K562 (cell line): ENCODE results near the gene CD244. TPM values are rescaled to one million over a fixed set of nuclear protein-coding genes. Genes with fewer than 3 reads are reported as not detected.
A peak's percentile ranks its signal among the peaks of the same experiment; 100 is the strongest.

Experiments used
- ATAC-seq: fragments of 200-7000 bp; cut with Tn5 transposase; 3 replicates; pipeline ENCODE4 v1.9.1; 2020; ENCODE audit warnings: moderate library complexity
- BruUV-seq: library from RNA; stranded (reverse); fragments of 400-500 nt; replicated peaks from 2 replicates; lab custom pipeline; 2021; lab: Mats Ljungman, UMichigan
- CTCF ChIA-PET: fragments of 300-600 bp; formaldehyde crosslinking; extraction: SDS; loops from one replicate; lab custom pipeline; 2021; ENCODE audit warnings: low intra/inter-chr PET ratio; lab: Yijun Ruan, JAX
- POLR2A ChIA-PET: fragments of 300-600, 350-650 bp; sonication (Branson Sonifier 250); formaldehyde crosslinking; extraction: SDS; loops from one replicate; lab custom pipeline; 2021; ENCODE audit warnings: antibody characterized with exemption, inconsistent platforms; lab: Yijun Ruan, JAX
- DNase-seq, 4 experiments: peaks; one replicate each; pipeline versions ENCODE4 v3.0.0 to v3.0.0-alpha.2; 2011 to 2018; ENCODE audit warnings: low spot score in 3 of 4, mixed read lengths in 3 of 4; ENCODE audit errors: extremely low read depth in 1 of 4
- FAIRE-seq: peaks from 2 replicates; lab custom pipeline; 2011; peaks lifted over from hg19 to GRCh38; lab: Jason Lieb, UNC
- H2AFZ ChIP-seq: 2 replicates; pipeline ENCODE4 v1.6.0; 2011; ENCODE audit warnings: low read depth, low read length, control low read depth, inconsistent platforms
- H3K27ac ChIP-seq: fragments of 200-600 bp; 3 replicates; pipeline ENCODE4 v1.8.0; 2011; ENCODE audit warnings: low read depth, mild to moderate bottlenecking, control low read depth, inconsistent platforms, low read length, moderate library complexity, mixed read lengths; ENCODE audit errors: extremely low read depth
- H3K27me3 ChIP-seq, 2 experiments: fragments of 300-600 bp in 1 of 2; 2 replicates in 1 of 2; 3 replicates in 1 of 2; pipeline versions ENCODE4 v1.6.0 to v1.8.0; 2011; ENCODE audit warnings: inconsistent platforms in 2 of 2, low read length in 2 of 2, mild to moderate bottlenecking in 1 of 2, mixed read lengths in 1 of 2, moderate library complexity in 1 of 2; ENCODE audit not compliant: control insufficient read depth in 2 of 2, insufficient read depth in 2 of 2
- H3K36me3 ChIP-seq: fragments of 300-600 bp; 3 replicates; pipeline ENCODE4 v1.8.0; 2011; ENCODE audit warnings: mild to moderate bottlenecking, low read length, inconsistent platforms; ENCODE audit not compliant: control insufficient read depth, insufficient read depth
- H3K4me1 ChIP-seq, 2 experiments: fragments of 200-600 bp in 1 of 2; replicated peaks in 1 of 2; 2 replicates in 1 of 2; 3 replicates in 1 of 2; pipeline versions ENCODE4 v1.5.1 to v1.8.0; 2011; ENCODE audit warnings: inconsistent platforms in 2 of 2, low read length in 2 of 2, mild to moderate bottlenecking in 1 of 2, mixed read lengths in 1 of 2, moderate library complexity in 1 of 2; ENCODE audit not compliant: control insufficient read depth in 2 of 2, insufficient read depth in 2 of 2
- H3K4me2 ChIP-seq: 2 replicates; pipeline ENCODE4 v1.6.1; 2011; ENCODE audit warnings: low read length, control low read depth, inconsistent platforms, mixed read lengths; ENCODE audit not compliant: insufficient read depth
- H3K4me3 ChIP-seq: fragments of 200-600 bp; sonication (generic), shearing (Covaris generic); 2 replicates; pipeline ENCODE4 v1.5.1; 2016; ENCODE audit warnings: control low read depth, inconsistent platforms
- H3K79me2 ChIP-seq: fragments of 200-600 bp; 3 replicates; pipeline ENCODE4 v1.8.0; 2011; ENCODE audit warnings: low read length, inconsistent platforms; ENCODE audit not compliant: control insufficient read depth, insufficient read depth
- H3K9ac ChIP-seq, 2 experiments: 2 replicates each; pipeline versions ENCODE4 v1.6.0 to v1.6.1; 2011; ENCODE audit warnings: low read depth in 2 of 2, low read length in 2 of 2, control low read depth in 1 of 2, inconsistent platforms in 1 of 2, mild to moderate bottlenecking in 1 of 2, mixed read lengths in 1 of 2; ENCODE audit not compliant: insufficient read depth in 1 of 2
- H3K9me1 ChIP-seq: one replicate; pipeline ENCODE4 v1.6.0; 2011; ENCODE audit warnings: inconsistent platforms, mild to moderate bottlenecking, low read length, moderate library complexity; ENCODE audit not compliant: control insufficient read depth, insufficient read depth
- H3K9me3 ChIP-seq: replicated peaks from 2 replicates; pipeline ENCODE4 v1.5.1; 2011; ENCODE audit warnings: low read depth, low read length, inconsistent platforms; ENCODE audit not compliant: control insufficient read depth, insufficient read depth
- H4K20me1 ChIP-seq: replicated peaks from 2 replicates; pipeline ENCODE4 v1.6.1; 2011; ENCODE audit warnings: low read length, inconsistent platforms, mixed read lengths; ENCODE audit not compliant: control insufficient read depth, insufficient read depth
- ARID3B ChIP-seq: fragments of 250-450 bp; sonication (Bioruptor Pico); IDR thresholded peaks from 2 replicates; pipeline ENCODE4 v1.4.0; 2020; ENCODE audit warnings: borderline replicate concordance
- ARNT ChIP-seq, 2 experiments: fragments of 450-650 bp; IDR thresholded peaks; 2 replicates each; pipeline ENCODE4 v1.6.1; 2016; ENCODE audit warnings: mild to moderate bottlenecking in 1 of 2
- CBX3 ChIP-seq, 2 experiments: IDR thresholded peaks; 1 replicate in 1 of 2; 2 replicates in 1 of 2; pipeline ENCODE4 v1.6.1; 2012; ENCODE audit warnings: inconsistent platforms in 2 of 2, low read length in 2 of 2, borderline replicate concordance in 1 of 2, control low read depth in 1 of 2
- DPF2 ChIP-seq: fragments of 450-650 bp; IDR thresholded peaks from 2 replicates; pipeline ENCODE4 v1.6.1; 2016
- HDAC6 ChIP-seq: IDR thresholded peaks from 2 replicates; pipeline ENCODE4 v1.6.1; 2012; ENCODE audit warnings: low read depth, mild to moderate bottlenecking, control low read depth, inconsistent platforms, low read length, moderate library complexity
- HLTF ChIP-seq: fragments of 450-650 bp; IDR thresholded peaks from 2 replicates; pipeline ENCODE4 v1.6.1; 2016
- RBM25 ChIP-seq: fragments of 200-400 bp; formaldehyde crosslinking; IDR thresholded peaks from 2 replicates; pipeline ENCODE4 v1.6.1; 2018; ENCODE audit warnings: low read length, low read depth, moderate library complexity; ENCODE audit not compliant: severe bottlenecking
- SMARCA5 ChIP-seq: fragments of 450-650 bp; IDR thresholded peaks from 2 replicates; pipeline ENCODE4 v1.6.1; 2016
- TRIM24 ChIP-seq, 2 experiments: fragments of 450-650 bp; IDR thresholded peaks; 2 replicates each; pipeline ENCODE4 v1.6.1; 2016
- TRIM28 ChIP-seq: fragments of 450-650 bp; IDR thresholded peaks from 2 replicates; pipeline ENCODE4 v1.6.1; 2017
- ZBTB9 ChIP-seq: fragments of 450-650 bp; formaldehyde crosslinking; IDR thresholded peaks from 2 replicates; pipeline ENCODE4 v1.4.0; 2020; ENCODE audit warnings: mild to moderate bottlenecking, moderate library complexity
- ZNF280A ChIP-seq: fragments of 450-650 bp; IDR thresholded peaks from 2 replicates; pipeline ENCODE4 v1.6.1; 2018; ENCODE audit warnings: mild to moderate bottlenecking, low read depth; ENCODE audit not compliant: partially characterized antibody
- ZNF280B ChIP-seq: fragments of 250-450 bp; sonication (Bioruptor Pico); IDR thresholded peaks from 2 replicates; pipeline ENCODE4 v1.5.1; 2021; ENCODE audit warnings: mild to moderate bottlenecking
- ZNF324 ChIP-seq: fragments of 250-450 bp; sonication (Bioruptor Pico); IDR thresholded peaks from 2 replicates; pipeline ENCODE4 v1.4.0; 2020; ENCODE audit warnings: mild to moderate bottlenecking
- ZNF512 ChIP-seq: IDR thresholded peaks from 2 replicates; pipeline ENCODE4 v1.6.1; 2016; ENCODE audit warnings: missing genetic modification characterization, missing compliant biosample characterization
- ZNF764 ChIP-seq: fragments of 250-450 bp; sonication (Bioruptor Pico); IDR thresholded peaks from 2 replicates; pipeline ENCODE4 v1.4.0; 2020; ENCODE audit warnings: low read depth, mild to moderate bottlenecking, moderate library complexity
- ZZZ3 ChIP-seq: fragments of 450-650 bp; IDR thresholded peaks from 2 replicates; pipeline ENCODE4 v1.6.1; 2016; ENCODE audit warnings: antibody characterized with exemption, mild to moderate bottlenecking, moderate library complexity
- in situ Hi-C: fragments of 300-500 bp; cut with MboI; formaldehyde crosslinking; loops from 4 replicates; pipeline ENCODE4 v1.15.0; 2018; ENCODE audit warnings: inconsistent platforms, mixed read lengths
- intact Hi-C: fragments of 100-400 bp; cut with micrococcal nuclease; formaldehyde crosslinking; loops from 2 replicates; pipeline ENCODE4 v1.14.2; 2022
- polyA plus RNA-seq, 8 experiments: library from polyadenylated mRNA; depleted of rRNA in 4 of 8; stranded (reverse) in 5 of 8; unstranded in 3 of 8; fragments of >200 nt; fragmentation: Nextera tagmentation in 2 of 8; fragmentation: Illumina TruSeq in 1 of 8; extraction: Ambion mirVana in 2 of 8; extraction: Trizol in 1 of 8; gene quantifications; 2 replicates each; pipeline versions ENCODE4 v1.2.1 to v1.2.3, GENCODE V29; 2011 to 2014; ENCODE audit warnings: inconsistent platforms in 1 of 8, missing spikeins in 1 of 8
- total RNA-seq, 7 experiments: library from RNA; depleted of rRNA in 6 of 7; stranded (reverse); fragments of >200 nt in 6 of 7; fragmentation: Illumina TruSeq in 2 of 7; extraction: Trizol in 2 of 7; gene quantifications; 2 replicates each; pipeline versions ENCODE4 v1.2.1 to v1.2.3, GENCODE V29; 2011 to 2021; ENCODE audit warnings: low replicate concordance in 1 of 7

Gene CD244
- total and polyA plus RNA-seq, 9 of the 15 experiments (the other 6 are each of a cell fraction or from before 2014, with no cell fraction given), result not detected

- Histone ChIP-seq H3K9me1 (no peaks in the 10 kb centered on the region), H3K36me3 (no peaks in the 10 kb centered on the region), H3K27ac (no peak overlapping the region), H3K4me1 (peaks cover 0 to 6% of the 10 kb centered on the region in 2 experiments; a peak in 1 of 5 replicates), H3K4me3 (no peak overlapping the region), H3K79me2 (no peaks in the 10 kb centered on the region), H4K20me1 (no peaks in the 10 kb centered on the region), H3K4me2 (no peak overlapping the region), H3K9ac (no peak overlapping the region), H3K9me3 (peaks cover 6% of the 10 kb centered on the region), H2AFZ (no peak overlapping the region), H3K27me3 (peaks cover 4 to 6% of the 10 kb centered on the region in 2 experiments; a peak in 3 of 5 replicates)
- DNase-seq (no peak), FAIRE-seq (no peak), ATAC-seq (no peak)
- no TSS peak for BruUV-seq
- in situ Hi-C loops, result no loop called here
- CTCF ChIA-PET, result no interaction called here
- peak; percentile 43 for TF ChIP-seq RBM25
- no peak for TF ChIP-seq ZNF764 (CRISPR knock-in tag)
- TF ChIP-seq HDAC6, result no peak
- TF ChIP-seq DPF2, result no peak
- no peak for TF ChIP-seq ZZZ3
- peak; percentile 92; the same call in 1 of the 2 replicates for TF ChIP-seq TRIM28
- peak in 1 of 2 experiments; percentile 43; a peak in 2 of 4 replicates for TF ChIP-seq TRIM24 (IDR thresholded peaks at IDR 0.05)
- 0 out of 2 replicates have a peak, but pooled peaks have one; percentile 41 for TF ChIP-seq ZNF280B (CRISPR knock-in tag)
- peak; percentile 77 for TF ChIP-seq ZNF280A
- 0 out of 2 replicates have a peak, but pooled peaks have one; percentile 43 for TF ChIP-seq SMARCA5
- no peak for TF ChIP-seq ZBTB9 (CRISPR knock-in tag)
- TF ChIP-seq ZNF512, result no peak
- TF ChIP-seq ARID3B (CRISPR knock-in tag), result no peak
- peak; percentile 51; the same call in 1 of the 2 replicates for TF ChIP-seq HLTF
- TF ChIP-seq CBX3 (IDR thresholded peaks at IDR 0.05; ENCODE audit: borderline replicate concordance in 1 of 2, low read length in 2 of 2), result peak in 1 of 2 experiments; percentile 86; a peak in 1 of 3 replicates
- TF ChIP-seq ZNF324 (CRISPR knock-in tag), result no peak
- 0 out of 4 replicates have a peak, but pooled peaks of 1 of the 2 experiments have one; percentile 34 for TF ChIP-seq ARNT (IDR thresholded peaks at IDR 0.05)
- POLR2A ChIA-PET, result interaction anchor here (0.7 kb wide), 1 partner anchor 293 kb away, joined by 4 read pairs; no protein-coding TSS in a partner anchor
- intact Hi-C loops, result no loop called here
Observed at GRCh38 chr1:160806784-160807183, 55.9 kb downstream of the CD244 start.
